HEK293 (cell line): ENCODE data around the gene GMPPA.

Experiments
- ZNF670 ChIP-seq: fragments of 450-650 bp; formaldehyde crosslinking; IDR thresholded peaks from 2 replicates; pipeline ENCODE4 v1.5.1; 2016; ENCODE audit warnings: missing biosample characterization, missing genetic modification characterization, low read depth
- TF ChIP-seq, protein P1 (sequence below): fragments of 450-650 bp; formaldehyde crosslinking; IDR thresholded peaks from 2 replicates; pipeline ENCODE4 v1.5.1; 2016; ENCODE audit warnings: missing biosample characterization, missing genetic modification characterization

DNA sequence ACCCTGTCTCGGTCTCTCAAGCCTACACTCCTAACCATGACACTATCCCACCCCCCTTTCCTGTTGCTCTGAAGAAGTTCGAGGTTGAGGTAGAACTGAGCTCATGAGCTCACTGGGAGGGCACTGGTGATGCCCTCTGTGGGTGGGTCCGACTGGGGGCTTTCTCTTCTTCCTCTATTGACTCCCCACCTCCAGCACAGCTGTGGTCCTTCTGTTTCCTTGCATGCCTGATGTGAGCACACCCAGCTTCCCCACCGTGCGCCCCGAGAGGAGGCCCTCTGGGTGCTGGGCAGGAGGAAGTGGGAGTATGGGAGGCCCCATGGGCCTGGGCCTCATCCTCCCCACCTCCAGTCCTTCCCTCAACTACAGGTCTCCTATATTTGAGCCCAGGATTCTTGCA is 43.1 kb upstream of the GMPPA start:
- TF ChIP-seq, protein P1, sequence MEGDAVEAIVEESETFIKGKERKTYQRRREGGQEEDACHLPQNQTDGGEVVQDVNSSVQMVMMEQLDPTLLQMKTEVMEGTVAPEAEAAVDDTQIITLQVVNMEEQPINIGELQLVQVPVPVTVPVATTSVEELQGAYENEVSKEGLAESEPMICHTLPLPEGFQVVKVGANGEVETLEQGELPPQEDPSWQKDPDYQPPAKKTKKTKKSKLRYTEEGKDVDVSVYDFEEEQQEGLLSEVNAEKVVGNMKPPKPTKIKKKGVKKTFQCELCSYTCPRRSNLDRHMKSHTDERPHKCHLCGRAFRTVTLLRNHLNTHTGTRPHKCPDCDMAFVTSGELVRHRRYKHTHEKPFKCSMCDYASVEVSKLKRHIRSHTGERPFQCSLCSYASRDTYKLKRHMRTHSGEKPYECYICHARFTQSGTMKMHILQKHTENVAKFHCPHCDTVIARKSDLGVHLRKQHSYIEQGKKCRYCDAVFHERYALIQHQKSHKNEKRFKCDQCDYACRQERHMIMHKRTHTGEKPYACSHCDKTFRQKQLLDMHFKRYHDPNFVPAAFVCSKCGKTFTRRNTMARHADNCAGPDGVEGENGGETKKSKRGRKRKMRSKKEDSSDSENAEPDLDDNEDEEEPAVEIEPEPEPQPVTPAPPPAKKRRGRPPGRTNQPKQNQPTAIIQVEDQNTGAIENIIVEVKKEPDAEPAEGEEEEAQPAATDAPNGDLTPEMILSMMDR: no peak
- no peak for TF ChIP-seq ZNF670 (tag by site-specific recombination)
